NCI-H345 treated with DMSO at 0.1 percent for 48 hours (cell line): Measurements from ENCODE around the gene TSPAN14.

Source experiments
- DNase-seq: peaks from one replicate; lab custom pipeline; 2025; ENCODE audit not compliant: unreplicated experiment; lab: John Stamatoyannopoulos, UW

The TSPAN14 gene

GRCh38 chr10:80502621-80503583, 48.8 kb downstream of the TSPAN14 start:
- DNase-seq: no peak

DNA sequence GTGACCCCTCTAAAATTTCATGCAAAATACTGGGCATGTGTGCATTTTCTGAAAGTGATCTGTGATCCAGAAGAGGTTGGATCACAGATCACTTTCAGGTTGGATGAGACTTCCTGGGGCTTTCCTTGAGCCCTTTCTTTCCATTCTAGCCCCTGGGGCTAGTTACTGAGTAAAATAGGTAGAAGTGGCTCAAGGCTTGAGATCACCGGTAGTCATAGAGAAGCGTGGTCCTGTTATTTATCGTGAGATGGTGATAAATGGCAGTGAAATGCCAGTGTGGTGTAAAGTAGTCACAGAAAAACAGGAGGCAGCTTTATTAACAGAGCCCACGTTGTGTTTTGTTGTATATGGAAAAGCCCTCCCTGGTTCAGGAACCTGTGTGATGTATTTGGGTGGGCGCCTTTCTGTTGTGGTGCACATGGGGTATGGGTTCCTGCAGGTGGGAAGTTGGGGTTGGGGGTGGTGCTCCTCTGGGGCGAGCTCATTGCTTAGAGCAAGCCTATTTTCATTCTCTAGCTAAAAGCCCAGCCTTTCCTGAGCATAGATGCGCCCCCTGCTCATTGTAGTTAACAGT, 49.6 kb downstream of the TSPAN14 start:
- DNase-seq: no peak

DNA sequence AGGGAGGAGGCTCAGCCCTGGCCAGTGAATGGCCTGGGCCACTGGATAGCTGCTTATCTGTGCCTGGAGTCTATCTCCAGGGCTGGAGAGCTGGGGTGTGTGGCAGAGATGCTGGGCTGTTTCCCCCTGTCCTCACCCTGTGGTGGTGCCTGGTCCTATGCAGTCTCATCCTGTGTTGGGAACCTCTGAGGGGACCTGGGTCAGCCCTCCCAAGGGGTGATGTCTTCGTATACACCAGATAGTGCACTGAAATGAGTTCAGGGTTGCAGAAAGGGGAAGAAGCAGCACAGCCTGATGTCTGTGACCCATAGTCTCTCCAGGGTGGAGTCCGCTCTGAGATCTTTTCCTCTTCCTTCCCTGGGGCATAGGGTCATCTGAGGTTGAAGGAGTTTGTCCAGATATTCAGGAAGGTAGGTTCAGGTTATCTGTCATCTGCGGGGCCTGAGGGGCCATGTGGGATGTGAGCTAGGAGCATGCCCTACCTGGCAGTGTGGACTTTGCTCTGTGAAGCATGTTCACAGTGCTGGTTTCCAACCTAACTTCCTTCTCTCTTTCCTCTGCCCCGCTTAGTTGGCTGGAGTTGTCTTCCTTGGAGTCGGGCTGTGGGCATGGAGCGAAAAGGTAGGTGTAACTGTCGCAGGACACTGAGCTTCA, 50.2 kb downstream of the TSPAN14 start:
- no peak for DNase-seq

- DNase-seq: no peak
Measured at GRCh38 chr10:80504897-80505465, 50.9 kb downstream of the TSPAN14 start.

GRCh38 chr10:80506189-80506575, 52.1 kb downstream of the TSPAN14 start:
- DNase-seq: no peak

DNA sequence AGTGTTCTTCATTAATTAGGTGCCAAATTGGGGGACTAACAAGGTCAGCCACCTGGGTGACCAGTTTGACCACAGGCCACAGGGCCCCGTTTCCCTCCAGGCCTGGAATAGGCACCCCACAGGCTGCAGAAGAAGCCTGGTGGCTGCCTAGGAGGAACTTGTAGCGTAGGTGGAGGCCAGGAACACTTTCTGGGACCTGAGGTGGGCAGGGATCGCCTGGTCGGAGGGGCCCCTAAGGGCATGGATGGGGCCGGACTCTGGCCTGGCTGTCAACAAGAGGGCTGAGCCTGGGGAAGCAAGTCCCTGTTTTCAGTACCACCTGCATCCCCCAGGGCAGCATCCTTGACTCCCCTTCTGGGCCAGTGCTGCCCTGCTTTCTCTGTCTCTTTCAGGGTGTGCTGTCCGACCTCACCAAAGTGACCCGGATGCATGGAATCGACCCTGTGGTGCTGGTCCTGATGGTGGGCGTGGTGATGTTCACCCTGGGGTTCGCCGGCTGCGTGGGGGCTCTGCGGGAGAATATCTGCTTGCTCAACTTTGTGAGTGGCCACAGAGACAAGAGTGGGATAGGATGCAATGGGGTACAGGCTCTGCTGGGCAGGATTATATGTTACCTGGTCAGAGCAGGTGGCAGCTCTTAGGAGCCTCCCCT, 52.9 kb downstream of the TSPAN14 start:
- no peak for DNase-seq

GRCh38 chr10:80509108-80509402, 54.9 kb downstream of the TSPAN14 start:
- DNase-seq: no peak

GRCh38 chr10:80509403-80510161, 55.5 kb downstream of the TSPAN14 start:
- DNase-seq: no peak

- DNase-seq: no peak
Measured at GRCh38 chr10:80512031-80512526, 58.0 kb downstream of the TSPAN14 start.

DNA sequence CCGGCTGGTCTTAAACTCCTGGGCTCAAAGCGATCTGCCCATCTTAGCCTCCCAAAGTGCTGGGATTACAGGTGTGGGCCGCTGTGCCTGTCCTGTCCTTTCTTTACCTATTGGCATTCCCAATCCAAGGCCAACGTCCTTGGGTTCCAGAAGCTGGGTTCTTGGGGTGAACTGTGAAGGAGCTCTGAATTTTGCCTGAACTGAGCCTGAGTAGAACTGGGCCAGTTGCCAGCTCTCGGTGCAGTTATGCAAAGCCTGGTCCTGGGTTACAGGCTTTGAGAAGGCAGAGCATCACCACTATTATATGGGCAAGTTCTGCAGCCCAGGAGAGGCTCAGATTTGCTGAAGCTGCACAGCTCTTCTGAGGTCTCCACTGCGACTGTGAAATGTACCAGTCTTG, 59.0 kb downstream of the TSPAN14 start:
- DNase-seq: no peak

DNA sequence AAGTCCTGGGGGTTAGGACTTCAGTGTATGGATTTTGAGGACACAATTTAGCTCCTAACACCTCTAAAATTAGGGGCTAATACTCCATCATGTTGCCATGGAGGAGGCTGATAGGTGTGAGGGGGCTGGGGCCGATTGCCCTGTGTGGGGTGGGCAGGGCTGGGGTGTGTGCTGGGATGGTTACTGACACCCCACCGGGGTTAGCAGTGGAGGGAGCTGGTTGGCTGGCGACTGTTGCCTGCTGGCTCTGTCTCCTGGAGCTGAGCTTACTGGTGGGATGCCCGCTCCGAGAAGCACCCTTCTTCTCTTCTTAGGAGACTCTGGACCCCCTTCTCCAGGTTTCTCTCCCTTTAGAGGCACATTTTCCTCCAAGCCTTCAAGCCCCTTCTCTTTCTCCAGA, 61.4 kb downstream of the TSPAN14 start:
- no peak for DNase-seq

DNA sequence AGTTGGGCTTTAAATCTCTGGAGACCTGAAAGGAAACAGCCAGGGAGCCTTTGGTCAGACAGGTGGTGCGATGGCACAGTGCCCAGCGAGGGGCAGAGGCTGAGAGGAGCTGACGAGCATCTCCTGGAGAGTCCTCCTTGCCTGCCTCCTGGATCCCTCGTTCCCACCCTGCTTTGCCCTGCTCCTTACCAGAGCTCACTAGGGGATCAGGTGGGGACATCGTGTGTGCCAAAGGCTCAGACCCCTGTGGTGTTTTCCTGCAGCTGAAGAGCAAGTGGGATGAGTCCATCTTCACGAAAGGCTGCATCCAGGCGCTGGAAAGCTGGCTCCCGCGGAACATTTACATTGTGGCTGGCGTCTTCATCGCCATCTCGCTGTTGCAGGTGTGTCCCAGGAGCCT, 61.8 kb downstream of the TSPAN14 start:
- DNase-seq: no peak

- no peak for DNase-seq
Measured at GRCh38 chr10:80516506-80517075, 62.5 kb downstream of the TSPAN14 start.

GRCh38 chr10:80517416-80518142, 63.5 kb downstream of the TSPAN14 start:
- no peak for DNase-seq

DNA sequence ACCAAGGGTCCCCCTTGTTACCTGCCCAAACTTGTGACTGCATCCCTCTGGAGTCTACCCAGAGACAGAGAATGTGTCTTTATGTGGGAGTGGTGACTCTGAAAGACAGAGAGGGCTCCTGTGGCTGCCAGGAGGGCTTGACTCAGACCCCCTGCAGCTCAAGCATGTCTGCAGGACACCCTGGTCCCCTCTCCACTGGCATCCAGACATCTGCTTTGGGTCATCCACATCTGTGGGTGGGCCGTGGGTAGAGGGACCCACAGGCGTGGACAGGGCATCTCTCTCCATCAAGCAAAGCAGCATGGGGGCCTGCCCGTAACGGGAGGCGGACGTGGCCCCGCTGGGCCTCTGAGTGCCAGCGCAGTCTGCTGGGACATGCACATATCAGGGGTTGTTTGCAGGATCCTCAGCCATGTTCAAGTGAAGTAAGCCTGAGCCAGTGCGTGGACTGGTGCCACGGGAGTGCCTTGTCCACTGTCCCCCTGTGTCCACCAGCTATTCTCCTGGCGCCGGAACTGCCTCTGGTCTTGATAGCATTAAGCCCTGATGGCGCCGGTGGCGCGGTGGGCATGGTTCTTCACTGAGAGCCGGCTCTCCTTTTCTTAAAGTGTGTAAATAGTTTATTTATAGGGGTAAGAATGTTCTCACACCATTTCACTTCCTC, 64.2 kb downstream of the TSPAN14 start:
- DNase-seq: no peak

DNA sequence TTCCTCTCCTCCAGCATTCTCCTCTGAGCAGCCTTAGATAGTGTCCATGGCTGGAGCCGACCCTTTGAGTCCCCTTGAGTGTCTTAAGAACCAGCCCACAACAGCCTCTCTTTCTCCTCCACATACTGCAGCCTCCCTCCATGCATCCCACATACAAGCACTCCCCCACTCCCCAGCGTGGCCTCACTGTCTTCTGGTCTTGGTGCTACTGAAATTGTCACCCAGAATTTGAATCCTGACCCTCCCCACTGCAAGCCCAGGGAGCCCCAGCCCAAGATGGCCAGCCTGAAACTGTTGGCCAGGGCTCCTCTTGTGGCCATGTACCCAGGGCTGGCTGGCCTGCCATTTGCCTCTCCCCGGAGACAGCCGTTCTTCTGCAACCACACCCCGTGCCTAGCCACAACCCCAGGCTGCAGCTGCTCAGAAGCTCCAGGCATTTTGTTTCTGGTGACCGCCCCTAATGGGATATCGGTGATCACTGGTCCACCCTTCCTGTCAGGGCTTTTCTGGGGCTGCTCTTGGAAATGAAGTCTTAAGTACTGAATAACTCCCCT, 64.8 kb downstream of the TSPAN14 start:
- no peak for DNase-seq

GRCh38 chr10:80519936-80520650, 66.0 kb downstream of the TSPAN14 start:
- no peak for DNase-seq
